ENCODE results near the gene ZSCAN5C.
"Not testable (repeated sequence)": the region's sequence is repeated elsewhere in the genome, so short reads cannot be mapped to it uniquely, and the experiment has no call there.

ZSCAN5C gene, protein sequence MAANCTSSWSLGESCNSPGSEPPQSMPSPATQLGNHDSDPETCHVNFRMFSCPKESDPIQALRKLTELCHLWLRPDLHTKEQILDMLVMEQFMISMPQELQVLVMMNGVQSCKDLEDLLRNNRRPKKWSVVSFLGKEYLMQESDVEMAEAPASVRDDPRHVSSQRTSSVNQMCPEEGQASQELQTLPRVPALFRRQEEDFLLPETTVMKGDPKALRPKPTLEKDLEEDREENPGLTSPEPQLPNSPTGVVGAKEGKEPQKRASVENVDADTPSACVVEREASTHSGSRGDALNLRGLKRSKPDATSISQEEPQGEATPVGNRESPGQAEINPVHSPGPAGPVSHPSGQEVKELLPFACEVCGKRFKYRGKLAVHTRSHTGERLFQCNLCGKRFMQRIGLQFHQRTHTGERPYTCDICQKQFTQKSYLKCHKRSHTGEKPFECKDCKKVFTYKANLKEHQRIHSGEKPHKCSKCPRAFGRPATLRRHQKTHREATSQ

DNA sequence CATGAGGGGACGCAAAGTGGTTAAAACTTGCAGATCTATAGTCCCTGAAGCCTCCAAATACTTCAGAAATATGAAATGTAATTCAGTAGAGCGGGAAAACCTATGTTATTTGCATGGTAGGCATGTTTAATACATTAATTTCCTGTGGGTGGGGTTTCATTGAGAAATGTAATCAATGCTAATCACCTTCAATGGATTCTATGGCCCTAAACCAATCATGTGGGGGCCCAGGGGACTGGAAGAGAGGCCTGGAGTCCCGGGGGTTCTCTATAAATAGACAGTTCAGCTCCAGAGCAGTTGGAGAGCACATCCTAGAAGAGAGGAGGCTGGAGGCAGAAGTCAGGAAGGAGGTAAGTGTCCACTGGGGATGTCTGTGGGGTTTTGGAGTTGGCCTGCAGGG lies at the start of gene ZSCAN5C:
Gene ZSCAN5C (plus strand): TSS at position 301 of the 400 bp plus-strand sequence. CDS start 3,641 bp downstream, outside the sequence.
- DNase-seq = no peak

DNA sequence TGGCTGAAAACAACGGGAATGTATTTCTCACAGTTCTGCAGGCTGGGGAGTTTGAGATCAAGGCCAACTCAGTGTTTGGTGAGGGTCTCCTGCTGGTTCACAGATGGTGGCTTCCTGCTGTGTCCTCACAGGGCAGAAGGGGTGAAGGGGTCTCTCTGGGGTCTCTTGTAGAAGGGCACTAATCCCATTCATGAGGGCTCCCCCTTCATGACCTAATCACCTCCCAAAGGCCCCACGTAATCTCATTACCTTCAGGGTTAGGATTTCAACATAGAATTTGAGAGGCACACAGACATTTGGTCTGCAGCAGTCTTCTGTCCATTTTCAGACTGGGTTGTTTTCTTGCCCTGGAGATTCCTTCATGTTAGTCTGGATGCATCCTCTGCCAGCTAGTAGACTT lies 49.4 kb upstream of the ZSCAN5C start:
- no peak for DNase-seq

DNA sequence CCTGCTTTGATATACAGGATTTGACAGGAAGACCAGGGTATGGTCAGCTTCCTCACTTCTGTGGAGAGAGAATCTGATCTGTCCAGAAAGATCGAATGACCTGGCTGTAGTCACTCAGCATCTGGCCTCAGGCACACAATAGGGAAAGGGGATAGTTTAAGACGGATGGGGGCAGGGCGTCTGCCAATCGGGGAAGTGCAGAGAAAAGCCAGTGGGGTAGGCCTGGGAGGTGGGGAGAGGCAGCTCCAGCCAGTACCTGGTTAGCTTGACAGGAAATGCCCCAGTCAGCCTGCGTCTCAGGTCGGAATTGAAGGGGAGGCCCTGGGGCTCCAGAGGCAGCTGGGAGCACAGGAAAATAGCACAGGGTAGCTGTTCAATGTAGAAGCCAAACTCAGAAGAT lies 48.6 kb upstream of the ZSCAN5C start:
- no peak for DNase-seq

DNA sequence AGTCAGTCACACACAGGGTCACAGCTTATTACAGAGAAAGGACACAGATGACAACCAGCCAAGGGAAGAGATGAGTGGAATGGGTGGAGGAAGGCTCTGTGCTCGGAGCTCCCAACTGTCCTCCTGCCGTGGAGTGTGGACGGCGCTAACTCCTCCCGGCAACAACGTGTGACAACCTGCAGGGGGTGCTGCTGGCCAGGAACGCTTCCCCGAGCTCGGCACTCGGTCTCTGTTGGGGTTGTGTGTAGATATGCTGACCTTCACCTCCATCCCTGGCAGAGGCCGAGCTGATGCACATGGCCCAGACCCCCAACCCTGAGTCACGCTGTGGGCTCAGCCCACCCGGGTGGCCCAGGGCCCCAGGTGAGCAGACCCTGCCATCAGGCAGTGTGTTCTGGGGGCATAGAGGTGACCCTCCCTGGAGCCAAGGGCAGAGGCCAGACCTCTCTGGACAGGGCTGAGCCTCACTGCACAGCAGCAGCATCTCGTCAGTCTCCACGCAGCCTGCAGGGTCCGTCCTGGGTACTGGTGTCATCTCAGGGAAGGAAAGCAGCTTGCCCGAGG lies 46.9 kb upstream of the ZSCAN5C start:
- DNase-seq = no peak

DNA sequence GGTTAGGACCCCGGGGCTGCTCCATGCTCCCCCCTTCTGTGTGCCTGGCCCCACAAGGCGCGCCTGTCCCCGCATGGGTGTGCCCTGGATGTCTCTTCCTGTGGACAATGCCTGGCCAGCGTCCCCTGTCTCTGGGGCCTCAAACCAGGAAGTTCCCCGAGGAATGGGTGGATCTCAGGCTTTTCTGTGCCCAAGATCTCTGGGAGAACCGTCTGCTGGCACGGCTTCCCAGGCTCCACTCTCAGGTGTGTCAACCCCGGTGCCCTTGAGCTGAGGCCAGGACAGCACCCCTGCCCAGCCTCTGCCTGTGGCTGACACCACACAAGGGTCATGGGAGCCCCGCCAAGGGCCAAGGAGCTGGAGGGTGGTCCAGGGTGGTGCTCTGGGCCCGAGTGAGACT lies 45.3 kb upstream of the ZSCAN5C start:
- DNase-seq = no peak

DNA sequence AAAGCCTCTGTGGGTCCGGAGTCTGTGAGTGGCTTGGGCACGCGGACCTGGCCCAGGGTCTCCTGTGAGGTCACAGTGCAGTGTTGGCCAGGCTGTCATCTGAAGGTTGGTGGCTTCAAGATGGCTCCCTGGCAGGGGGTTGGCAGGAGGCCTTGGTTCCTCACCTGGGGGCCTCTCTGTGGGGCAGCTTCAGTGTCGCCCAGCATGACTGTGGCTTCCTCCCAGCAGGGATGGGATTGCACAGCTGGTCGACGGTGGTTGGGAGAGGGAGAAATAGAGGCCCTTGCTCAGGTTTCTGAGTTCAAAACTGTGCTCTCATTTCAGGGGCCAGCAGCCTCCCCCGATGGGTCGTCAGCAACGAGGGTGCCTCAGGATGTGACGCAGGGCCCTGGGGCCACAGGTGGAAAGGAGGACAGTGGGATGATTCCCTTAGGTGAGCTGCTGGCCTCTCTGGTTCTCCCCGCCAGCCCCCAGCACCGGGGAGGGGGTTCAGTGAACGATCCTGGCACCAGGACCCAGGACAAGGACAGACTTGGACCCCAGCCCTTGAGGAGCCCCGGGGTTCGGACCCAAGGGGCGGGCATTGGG lies 43.8 kb upstream of the ZSCAN5C start:
- DNase-seq = no peak

DNA sequence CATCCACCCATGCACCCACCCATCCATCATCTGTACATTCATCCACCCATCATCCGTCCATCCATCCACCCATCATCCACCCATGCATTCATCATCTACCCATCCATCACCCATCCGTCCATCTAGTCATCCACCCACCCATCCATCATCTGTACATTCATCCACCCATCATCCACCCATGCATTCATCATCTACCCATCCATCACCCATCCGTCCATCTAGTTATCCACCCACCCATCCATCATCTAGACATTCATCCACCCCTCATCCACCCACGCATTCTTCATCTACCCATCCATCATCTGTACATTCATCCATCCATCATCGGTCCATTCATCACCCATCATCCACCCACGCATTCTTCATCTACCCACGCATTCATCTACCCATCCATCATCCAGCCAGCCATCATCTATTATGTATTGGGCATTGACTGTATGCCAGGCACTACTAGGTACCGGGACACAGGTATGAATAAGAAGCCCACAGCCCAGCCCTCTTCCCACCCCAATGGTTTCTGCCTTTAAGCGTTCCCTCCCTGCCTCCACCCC lies 43.0 kb upstream of the ZSCAN5C start:
- DNase-seq = no peak

DNA sequence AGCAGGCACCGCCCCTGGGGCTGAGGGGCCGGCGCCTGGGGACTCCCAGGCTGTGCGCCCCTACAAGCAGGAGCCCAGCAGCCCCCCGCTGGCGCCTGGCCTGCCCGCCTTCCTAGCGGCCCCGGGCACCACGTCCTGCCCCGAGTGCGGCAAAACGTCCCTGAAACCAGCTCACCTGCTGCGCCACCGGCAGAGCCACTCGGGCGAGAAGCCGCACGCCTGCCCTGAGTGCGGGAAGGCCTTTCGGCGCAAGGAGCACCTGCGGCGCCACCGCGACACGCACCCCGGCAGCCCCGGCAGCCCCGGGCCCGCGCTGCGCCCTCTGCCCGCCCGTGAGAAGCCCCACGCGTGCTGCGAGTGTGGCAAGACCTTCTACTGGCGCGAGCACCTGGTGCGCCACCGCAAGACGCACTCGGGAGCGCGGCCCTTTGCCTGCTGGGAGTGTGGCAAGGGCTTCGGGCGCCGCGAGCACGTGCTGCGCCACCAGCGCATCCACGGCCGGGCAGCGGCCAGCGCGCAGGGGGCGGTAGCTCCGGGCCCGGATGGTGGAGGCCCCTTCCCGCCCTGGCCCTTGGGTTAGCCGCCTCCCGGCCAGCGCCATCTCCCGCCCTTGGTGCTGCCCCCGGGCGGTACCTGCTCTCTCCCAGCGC lies 42.3 kb upstream of the ZSCAN5C start:
- DNase-seq = no peak

DNA sequence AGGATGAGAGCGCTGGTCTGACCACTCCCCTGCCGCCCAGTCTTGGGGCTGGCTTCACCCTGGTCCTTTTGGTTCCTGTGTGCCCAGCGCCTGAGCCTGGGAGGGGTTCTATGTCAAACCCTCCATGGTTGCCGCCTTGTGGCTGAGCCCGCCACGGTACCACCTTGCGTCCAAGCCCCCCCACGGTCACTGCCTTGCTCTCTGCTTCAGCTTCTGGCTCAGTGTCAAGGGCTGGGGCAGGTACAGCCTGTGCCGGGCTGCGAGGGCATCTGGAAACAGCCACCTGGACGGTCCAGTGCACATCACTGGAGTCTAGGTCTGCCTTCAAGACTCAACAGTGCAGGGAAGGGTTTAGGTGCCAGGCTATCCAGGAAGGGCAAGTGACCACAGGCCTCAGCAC lies 40.5 kb upstream of the ZSCAN5C start:
- no peak for DNase-seq

DNA sequence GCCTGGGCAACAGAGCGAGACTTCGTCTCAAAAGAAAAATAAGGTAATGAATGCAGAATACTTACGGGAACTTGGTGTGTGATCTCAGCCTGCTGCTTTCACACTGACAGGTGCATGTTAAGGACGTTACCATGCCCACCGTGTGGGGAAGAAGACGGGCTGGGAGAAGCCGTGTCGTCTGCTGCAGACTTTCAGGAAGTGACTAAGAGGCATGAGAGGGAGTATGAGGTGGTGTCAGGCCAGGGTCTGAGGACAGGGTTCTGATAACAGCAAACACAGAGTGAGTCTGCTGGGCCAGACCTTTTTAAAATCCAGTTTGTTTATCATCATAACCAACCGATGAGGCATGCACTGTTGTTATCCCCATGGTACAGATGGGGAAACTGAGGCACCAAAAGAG lies 39.8 kb upstream of the ZSCAN5C start:
- DNase-seq = no peak

DNA sequence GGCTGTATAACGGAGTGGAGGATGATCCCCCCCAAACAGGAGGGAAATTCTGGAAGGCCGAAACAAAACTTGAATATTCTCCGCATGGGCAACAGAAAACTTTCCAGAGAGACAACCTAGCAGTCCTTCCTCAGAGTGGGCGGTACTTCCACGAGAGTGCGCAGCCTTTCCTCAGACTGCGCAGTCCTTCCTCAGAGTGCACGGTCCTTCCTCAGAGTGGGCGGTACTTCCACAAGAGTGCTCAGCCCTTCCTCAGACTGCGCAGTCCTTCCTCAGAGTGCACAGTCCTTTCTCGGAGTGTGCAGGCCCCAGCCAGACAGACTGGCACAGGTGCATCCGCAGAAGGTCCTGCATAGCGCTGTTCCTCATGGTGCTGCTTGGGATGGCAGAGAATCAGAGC lies 39.0 kb upstream of the ZSCAN5C start:
- DNase-seq = no peak

DNA sequence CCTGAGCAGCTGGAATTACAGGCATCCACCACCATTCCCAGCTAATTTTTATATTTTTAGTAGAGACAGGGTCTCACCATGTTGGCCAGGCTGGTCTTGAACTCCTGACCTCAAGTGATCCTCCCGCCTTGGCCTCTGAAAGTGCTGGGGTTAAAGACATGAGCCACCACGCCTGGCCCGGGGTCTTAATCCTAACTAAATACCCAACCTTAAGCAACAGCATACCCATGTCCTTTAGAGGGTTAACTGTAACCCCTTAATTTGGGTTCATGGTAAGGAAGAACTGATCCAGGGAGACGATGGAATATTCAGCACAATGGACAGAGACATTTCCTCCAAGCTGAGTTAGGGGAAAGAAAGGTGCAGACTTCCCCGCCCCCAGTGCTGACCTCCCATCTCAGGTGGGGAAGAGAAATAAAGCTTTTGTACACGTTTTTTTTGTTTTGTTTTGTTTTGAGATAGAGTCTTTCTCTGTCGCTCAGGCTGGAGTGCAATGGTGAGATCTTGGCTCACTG lies 35.0 kb upstream of the ZSCAN5C start:
- DNase-seq = no peak

DNA sequence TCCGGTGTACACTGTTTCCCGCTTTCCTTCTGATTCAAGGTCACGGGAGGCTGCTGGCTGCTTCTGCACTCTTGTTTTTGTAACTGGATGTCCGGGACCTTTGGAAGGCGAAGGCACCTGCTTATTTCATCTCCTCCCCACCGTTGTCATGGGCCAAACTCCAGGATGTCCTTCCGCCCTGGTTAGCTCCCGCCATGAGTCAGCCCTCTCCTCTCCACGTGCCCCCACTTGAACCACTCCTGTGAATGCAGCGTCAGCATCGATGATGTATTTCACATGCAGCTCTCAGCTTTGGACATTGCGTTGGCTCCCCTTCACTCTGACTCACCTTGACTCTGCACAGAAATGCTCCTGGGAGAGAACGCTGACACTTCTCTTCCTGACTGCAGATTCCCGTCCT lies 31.8 kb upstream of the ZSCAN5C start:
- DNase-seq = no peak

DNA sequence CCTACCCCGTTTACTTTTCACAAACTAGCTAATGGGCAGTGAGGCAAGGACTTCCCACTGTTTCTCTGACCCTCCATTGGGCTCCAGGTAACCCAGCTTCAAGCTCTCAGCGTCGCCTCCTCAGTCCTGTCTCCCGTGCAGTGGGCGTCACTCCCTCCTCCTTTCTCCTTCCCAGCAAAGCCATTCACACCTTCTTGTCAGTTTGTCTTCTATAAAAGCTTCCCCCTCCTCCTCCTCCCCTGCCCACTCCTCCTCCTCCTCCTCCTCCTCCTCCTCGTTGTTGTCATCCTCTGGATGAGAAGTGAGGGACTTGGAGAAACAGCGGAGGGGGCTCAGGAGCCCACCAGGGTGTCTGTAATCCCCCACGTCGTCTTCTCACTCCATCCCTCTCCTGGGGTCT lies 28.0 kb upstream of the ZSCAN5C start:
- DNase-seq = no peak

DNA sequence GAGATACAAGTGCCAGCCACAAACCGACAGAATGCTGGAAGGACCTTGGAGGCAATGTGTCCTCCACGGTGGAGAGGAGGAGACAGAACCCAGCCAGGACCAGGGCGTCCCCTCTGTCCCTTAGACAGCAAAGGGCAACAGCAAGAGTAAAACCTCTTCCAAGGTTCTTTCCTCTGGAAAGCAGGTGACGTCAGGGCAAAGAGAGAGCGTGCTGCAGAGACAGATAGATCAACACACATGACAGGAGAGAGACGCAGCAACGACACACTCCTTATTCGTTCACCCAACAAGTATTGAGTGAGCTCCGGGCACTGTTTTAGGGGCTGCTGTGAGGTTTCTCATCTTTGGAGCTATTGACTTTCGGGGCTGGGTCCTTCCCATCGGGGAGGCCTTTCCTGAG lies 27.5 kb upstream of the ZSCAN5C start:
- no peak for DNase-seq

DNA sequence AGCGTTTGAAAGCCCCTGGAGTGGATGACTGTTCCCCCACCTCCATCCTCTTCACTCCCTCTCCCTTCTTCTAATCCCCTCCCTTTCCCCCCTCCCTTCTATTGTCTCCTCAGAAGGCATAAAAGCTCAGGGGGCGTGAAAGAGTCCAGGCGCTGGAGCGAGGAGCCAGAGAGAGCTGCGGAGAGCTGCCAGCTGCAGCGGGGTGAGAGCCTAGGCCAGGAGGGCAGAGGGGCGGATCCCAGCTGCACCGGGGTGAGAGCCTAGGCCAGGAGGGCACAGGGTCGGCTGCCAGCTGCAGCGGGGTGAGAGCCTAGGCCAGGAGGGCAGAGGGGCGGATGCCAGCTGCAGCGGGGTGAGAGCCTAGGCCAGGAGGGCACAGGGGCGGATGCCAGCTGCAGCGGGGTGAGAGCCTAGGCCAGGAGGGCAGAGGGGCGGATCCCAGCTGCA lies 26.2 kb upstream of the ZSCAN5C start, which contains the start of gene GALP:
Gene GALP (plus strand): TSS at position 148 of the 447 bp plus-strand sequence. CDS start 1,101 bp downstream, outside the sequence.
- not testable (repeated sequence) for DNase-seq

DNA sequence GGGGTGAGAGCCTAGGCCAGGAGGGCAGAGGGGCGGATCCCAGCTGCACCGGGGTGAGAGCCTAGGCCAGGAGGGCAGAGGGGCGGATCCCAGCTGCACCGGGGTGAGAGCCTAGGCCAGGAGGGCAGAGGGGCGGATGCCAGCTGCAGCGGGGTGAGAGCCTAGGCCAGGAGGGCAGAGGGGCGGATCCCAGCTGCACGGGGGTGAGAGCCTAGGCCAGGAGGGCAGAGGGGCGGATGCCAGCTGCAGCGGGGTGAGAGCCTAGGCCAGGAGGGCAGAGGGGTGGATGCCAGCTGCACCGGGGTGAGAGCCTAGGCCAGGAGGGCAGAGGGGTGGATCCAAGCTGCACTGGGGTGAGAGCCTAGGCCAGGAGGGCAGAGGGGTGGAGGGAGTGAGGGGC lies 25.8 kb upstream of the ZSCAN5C start:
- DNase-seq = not testable (repeated sequence)

DNA sequence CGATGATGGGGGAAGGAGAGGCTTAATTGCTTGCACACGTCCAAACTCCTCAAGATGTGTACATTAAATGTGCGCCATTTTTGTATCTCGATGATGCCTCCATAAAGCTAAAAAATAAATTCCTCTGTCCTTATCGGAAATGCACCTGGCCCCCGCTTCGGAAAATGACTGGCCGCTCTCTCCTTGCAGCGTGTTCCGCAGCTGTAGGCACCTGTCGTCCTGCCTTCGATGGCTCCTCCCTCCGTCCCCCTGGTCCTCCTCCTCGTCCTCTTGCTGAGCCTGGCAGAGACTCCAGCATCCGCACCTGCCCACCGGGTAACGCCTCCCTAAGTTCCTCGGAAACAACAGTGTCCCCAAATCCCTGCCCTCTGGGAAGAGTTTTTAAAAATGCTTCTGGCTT lies 25.2 kb upstream of the ZSCAN5C start:
- DNase-seq = no peak

DNA sequence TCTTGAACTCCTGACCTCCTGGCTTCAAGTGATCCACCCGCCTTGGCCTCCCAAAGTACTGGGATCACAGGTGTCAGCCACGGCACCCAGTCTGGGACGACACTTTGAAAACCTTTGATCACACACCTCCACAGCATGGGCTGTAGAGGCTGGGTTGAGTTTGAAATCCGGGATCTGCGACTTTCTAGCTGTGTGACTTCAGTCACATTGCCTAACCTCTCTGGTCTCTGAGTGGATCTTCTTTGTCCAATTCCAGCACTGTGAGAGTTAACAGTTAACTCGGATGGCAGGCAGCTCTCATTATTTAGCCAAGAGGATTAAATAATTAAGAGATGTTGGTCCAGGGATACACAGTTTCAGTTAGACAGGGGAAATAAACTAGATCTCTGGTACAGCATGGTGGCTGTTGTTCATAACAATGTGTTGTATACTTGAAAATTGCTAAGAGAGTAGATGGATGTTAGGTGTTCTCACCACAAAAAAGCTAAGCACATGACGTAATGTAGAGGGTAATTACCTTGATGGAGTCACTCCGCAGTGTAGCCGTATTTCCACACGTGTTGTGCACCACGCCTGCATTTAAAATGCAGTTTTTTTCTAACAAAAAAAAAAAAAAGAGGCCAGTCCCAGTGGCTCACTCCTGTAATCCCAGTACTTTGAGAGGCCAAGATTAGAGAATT lies 24.4 kb upstream of the ZSCAN5C start:
- no peak for DNase-seq

DNA sequence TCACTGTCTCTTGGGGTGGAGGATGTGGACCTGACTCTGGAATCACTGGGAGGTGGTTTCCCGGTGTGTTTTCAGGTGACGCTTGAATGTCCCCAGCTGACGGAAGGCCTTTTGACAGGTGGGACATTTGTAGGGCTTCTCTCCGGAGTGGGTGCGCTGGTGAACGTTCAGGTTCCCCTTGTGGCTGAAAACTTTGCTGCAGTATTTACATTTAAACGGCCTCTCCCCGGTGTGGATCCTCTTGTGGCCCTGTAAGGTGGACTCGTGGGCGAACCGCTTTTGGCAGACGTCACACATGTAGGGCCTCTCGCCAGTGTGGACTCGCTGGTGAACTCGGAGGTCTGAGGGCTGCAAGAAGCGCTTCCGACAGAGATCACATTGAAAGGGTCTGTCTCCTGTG lies 12.3 kb upstream of the ZSCAN5C start:
- no peak for DNase-seq

DNA sequence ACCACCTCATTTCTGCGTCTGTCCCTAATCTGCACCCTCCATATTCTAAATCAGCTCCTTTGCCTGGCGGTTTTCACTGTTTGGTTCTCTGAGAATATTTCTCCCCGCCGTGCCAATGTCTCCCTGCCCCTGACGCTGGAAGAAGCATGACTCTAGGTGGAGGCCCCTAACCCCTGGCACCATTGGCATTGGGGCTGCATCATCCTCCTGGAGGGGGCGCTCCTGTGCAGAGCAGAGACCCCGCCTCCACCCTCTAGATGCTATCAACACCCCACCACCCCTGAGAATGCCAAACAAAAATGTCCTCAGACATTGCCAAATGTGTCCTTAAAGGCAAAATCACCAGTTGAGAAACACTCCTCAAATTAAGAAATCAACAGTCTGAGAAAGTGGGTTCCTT lies 11.0 kb upstream of the ZSCAN5C start:
- DNase-seq = no peak

DNA sequence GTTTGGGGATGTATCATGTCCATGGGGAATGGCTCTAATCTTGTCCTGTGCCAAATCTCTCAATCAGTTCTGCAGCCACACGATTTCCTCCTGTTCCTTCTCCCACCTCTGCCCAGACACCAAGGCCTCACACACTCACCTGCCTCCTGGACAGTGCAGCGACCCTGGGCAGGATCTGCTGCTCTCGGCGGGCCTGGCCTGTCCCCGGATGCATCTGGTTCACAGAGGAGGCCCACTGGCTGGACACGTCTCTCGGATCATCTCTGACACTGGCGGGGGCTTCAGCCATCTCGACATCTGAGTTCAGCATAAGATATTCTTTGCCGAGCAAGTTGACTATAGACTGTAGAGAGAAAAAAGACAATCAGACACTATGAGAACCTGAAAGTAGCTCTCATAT lies 10.4 kb upstream of the ZSCAN5C start:
- DNase-seq = no peak
